HG02840 (cell line): ENCODE measurements around the gene BRD8.
"Not testable (repeated sequence)": the region's sequence is repeated elsewhere in the genome, so short reads cannot be mapped to it uniquely, and the experiment has no call there.

Source experiments
- ATAC-seq: cut with Tn5 transposase; IDR thresholded peaks from one replicate; pipeline ENCODE4 v1.9.1; 2021; ENCODE audit warnings: mild to moderate bottlenecking, moderate library complexity, moderate number of reproducible peaks; ENCODE audit not compliant: unreplicated experiment, low FRiP score

The BRD8 gene

DNA sequence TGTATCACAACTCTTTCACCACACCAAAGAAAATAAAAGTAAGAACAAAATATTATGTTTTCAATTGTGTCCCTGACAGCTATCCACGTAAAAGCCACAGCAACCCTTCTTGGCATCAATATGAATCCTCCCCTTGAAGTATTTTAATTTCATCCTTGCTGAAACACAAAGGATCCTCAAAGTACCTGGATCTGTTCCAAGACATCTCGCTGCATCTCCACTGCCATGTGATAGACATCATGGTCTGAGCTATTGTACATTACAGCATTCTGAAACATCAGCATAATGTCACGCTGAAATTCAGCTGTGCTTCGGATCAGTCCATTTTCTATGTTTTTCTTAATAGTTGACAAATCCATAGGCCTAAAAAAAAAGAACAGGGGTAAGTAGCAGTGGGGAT lies 17.7 kb downstream of the BRD8 start:
- ATAC-seq: no peak

DNA sequence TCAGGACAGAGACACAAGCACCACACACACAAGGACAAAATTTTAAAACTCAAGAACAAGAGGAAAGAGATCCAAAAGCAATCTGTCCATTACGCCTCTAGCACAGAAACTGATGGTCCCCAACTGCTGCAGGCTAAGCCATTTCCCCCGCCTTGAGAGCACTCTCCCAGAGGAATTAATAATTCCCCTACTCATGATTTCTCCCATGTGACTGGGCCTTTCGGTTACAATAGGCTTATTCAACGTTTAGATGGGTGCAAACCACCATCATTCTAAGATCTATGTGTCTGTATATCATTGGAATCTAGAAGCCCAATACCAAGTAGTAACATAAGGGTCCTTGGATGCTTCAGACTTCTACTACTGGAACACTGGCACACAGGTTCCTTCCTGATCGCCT lies 18.8 kb downstream of the BRD8 start:
- ATAC-seq: no peak

DNA sequence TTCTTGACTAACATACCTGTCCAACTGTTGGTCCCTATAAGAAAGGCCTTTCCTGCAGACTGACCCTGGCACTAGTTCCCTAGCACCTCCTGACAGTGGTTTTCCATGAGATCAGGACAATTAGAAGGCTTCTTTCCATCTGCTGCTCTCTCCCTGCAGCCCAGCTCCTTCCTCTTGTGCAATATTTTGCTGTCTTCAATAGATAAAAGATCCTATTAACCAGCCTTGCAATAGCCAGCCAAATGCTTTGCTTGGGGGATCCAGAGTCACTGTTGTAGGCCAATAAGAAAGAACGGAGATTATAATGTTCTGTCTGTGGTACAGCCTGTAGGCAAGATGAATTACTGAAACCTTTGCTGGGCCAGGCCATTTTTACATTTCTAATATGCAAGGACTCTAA lies 20.8 kb downstream of the BRD8 start:
- no peak for ATAC-seq

DNA sequence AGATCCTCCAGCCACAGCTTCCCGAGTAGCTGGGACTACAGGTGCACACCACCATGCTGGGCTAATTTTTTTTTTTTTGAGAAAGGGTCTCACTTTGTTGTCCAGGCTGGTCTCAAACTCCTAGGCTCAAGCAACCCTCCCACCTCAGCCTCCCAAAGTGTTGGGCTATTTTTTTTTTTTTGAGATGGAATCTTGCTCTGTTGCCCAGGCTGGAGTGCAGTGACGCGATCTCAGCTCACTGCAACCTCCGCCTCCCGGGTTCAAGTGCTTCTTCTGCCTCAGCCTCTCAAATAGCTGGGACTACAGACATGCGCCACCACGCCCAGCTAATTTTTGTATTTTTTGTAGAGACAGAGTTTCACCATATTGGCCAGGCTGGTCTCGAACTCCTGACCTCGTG lies 22.5 kb downstream of the BRD8 start:
- ATAC-seq: not testable (repeated sequence)

DNA sequence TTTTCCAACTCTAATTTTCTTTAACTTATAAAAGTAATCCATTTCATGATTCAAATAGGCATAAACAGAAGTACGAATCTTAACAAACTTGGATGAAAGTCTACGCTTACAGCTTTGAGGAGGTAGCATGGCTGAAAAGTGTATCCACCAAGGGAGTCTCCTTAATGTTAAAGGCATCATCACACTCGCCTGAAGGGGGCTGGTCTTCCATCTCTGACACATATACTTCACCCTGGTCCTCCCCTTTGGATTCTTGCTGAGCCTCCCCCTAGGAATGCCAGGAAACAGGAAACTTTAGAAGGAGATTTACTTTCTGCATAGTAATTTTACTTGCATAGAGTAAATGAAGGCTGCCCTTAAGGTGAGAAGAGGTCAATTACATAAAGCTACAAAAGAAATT lies 28.9 kb downstream of the BRD8 start:
- no peak for ATAC-seq

DNA sequence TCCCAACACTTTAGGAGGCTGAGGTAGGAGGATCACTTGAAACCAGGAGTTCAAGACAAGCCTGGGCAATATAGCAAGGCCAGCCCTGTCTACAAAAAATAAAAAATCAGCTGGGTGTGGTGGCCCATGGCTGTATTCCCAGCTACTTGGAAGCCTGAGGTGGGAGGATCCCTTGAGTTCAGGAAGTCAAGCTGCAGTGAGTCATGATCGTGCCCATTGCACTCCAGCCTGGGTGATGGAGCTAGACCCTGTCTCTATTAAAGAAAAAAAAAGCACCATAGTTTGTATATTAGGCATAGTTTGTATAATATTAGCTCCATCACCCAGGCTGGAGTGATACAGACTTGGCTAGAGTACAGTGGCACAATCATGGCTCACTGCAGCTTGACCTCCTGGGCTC lies 29.6 kb downstream of the BRD8 start:
- no peak for ATAC-seq

DNA sequence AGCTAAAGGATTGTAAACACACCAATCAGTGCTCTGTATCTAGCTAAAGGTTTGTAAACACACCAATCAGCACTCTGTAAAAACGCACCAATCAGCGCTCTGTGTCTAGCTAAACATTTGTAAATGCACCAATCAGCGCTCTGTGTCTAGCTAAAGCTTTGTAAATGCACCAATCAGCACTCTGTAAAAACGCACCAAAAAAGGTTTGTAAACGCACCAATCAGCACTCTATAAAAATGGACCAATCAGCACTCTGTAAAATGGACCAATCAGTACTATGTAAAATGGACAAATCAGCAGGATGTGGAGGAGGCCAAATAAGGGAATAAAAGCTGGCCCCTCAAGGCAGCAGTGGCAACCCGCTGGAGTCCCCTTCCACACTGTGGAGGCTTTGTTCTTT lies 34.9 kb downstream of the BRD8 start:
- not testable (repeated sequence) for ATAC-seq

DNA sequence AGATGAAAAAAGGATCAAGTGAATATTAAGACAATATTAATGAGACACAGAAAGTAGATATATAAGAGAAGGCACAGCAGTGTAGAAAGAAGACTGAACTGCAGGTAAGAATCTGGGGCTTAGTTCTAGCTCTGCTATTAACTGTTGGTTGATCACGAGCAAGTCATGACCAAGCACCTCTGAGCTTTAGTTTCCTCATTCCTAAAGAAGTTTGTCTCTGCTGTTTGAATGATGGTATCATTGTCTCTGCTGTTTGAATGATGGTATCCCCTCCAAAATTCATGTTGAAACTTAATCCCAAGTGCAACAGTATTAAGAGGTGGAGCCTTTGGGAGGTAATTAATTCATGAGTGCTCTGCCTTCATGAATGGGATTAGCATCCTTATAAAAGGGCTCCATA lies 36.7 kb downstream of the BRD8 start:
- no peak for ATAC-seq

DNA sequence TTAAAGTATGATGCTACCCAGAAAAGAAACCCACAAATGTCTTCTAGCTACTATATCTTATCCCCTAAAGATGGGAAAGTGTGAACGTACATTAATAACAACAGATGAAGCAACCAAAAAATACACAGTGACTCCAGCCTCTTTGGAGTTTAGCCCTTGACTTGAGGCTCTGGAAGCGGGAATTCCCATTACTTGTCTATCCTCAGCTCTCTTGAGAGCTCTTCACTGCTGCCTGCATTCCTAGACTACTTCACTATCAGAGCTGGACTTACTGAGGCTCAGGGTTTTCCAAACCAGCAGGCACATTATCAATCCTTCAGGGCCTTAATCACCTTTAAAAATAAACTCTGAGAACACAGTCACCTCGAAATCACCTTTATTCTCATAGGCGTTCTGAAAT lies 38.2 kb downstream of the BRD8 start:
- ATAC-seq: no peak

DNA sequence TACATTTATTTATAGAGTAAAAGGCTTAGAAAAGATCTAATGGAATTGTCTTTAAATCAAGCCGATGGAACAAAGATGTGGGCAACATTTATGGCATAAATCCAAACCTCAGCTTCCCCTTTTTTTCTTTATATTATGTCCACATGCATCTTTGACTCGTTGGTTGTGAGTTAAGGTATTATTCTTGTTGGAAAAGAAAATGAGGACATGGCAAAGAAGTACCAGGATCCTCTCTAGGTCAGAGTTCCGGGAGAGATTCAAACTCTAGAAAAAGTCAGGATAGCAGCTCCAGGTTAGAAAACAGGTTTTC lies 38.7 kb downstream of the BRD8 start:
- ATAC-seq: no peak

DNA sequence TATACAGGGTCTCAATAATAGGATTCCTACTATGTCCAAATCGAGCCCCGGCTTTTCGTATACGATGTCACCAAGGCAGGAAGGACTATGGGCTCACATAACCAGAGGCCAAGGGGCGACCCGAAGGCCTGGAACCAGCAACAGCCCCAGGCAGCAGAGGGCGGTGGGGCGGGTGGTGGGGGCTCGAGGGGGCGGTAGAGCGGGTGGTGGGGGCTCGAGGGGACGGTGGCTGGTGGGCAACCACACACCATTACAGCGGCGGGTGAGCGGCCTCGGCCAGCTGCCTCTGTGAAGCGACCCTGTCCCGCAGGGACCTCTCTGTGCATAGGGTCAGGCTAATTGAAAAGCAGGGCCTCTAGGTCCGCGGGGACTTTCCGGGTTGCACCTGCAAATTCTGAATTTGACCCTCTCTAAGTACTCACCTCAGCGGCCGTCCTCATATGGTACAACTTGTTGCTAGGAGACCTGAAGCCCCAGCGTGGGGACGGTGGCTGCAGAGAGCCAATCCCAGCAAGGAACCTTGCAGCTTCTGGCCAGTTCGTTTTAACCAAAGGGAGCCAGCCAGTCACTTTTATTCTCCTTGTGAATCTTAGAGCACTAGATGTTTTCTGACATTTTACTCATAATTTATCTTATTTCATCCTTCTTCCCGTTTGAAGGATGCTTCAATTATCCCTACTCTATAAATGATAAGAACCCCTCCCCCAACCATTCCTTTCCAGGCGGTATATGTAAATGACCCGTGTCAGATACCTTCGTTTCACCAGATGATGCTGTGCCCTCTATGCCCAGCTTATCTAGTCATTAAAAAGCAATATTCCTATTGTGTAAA lies 39.3 kb downstream of the BRD8 start, which contains the start of gene NME5:
Gene NME5, minus strand, starts transcription at position 480 of the 832 bp plus-strand sequence. CDS start 648 bp downstream, outside the sequence.
- ATAC-seq: no peak

DNA sequence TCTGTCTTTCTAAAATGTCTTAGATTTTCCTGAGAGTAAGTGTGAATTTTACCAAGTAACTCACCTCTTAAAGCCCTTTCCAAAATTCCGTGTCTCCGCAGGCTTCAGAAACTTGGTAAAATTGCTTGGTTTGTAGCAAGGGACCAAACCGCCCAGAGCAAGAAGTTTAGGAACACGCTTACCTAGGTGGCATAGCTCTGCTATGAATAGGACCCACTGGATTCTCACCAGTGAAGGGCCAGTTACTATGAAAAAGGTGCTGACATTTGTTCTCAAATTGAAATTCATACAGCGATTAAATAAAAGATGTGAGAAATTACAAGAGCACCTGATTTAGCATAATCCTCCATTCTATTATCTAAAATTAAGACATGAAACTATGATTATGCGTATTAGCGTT lies 45.9 kb downstream of the BRD8 start:
- ATAC-seq: no peak

DNA sequence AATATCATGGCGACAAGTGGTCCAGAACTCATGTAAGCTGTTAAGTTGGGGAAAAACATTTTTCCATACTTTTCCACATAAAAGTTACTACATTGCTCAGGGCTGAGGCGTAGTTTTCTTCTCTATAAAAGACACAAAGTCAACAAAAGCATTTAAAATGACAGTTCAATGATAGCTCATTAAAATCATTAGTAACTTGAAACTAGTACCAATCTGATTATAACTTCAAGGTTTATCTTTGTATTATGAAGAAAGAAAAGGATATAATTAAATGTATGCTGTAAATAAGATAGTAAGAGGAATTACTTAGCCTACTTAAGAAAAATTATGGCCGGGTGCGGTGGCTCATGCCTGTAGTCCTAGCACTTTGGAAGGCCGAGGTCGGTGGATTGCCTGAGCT lies 49.1 kb downstream of the BRD8 start:
- no peak for ATAC-seq

DNA sequence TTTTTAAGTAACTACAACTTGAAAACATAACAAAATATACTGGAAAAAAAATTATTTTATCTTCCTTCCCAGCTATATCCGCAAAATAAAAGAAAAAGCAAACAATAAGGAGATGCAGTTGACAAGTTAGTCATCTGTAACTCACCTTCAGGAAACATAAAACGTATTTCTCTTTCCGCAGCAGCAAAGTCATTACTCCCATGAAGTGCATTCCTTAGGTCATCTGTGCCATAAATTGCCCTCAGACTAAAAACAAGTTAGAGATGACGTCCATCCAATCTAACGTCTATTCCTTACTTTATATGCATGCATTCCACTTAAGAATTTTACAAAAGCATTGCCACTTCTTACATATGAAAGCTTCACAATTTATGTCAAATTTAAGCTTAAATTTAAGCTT lies 50.1 kb downstream of the BRD8 start:
- ATAC-seq: no peak

DNA sequence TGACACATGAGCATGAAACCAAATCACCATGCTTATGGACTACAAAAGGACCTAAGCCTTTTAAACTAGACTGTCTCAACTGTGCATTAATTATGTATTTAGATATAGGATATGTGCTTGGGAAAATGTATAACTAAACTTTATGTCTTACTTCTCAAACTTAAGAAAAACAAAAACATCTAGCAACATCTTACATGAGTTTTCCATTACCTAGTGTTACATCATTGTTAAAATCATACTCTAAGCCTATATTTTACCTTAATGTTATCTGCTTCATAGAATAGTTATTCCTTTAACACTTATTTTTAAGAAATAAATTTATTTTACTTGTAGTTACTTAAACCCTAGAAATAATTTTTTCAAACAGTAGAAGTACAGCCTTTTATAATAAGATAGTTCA lies 63.2 kb downstream of the BRD8 start:
- no peak for ATAC-seq

DNA sequence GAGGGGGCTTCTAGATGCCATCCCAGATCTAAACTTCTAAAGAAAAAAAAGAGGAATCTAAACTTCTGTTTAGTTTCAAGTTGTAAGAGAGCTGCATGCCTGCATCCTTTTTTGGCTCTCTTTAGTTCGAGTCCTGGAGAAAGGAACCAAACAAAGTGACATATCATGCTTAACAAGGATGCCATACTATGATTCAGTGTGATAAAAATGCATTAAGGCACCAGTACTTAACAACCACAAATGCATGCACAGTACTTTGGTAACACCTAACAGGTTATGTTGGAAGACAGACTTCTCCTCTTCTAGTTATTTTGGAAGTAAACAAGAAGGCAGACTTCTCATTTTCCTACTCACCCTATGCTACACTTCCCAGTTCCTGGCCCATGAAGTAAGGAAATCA lies 66.5 kb downstream of the BRD8 start:
- ATAC-seq: no peak

DNA sequence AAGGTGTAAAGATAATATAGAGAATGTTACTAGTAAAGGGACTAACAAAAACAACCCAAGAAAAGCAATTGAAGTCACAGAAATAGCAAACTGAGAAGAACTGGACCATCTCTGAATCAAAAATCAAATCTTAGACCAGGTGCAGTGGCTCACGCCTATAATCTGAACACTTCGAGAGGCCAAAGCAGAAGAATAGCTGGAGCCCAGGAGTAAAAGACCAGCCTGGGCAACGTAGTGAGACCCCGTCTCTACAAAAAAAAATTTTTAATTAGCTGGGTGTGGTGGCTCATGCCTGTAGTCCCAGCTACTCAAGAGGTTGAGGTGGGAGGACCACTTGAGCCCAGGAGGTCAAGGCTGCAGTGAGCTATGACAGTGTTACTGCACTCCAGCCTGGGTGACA lies 67.2 kb downstream of the BRD8 start:
- ATAC-seq: no peak

DNA sequence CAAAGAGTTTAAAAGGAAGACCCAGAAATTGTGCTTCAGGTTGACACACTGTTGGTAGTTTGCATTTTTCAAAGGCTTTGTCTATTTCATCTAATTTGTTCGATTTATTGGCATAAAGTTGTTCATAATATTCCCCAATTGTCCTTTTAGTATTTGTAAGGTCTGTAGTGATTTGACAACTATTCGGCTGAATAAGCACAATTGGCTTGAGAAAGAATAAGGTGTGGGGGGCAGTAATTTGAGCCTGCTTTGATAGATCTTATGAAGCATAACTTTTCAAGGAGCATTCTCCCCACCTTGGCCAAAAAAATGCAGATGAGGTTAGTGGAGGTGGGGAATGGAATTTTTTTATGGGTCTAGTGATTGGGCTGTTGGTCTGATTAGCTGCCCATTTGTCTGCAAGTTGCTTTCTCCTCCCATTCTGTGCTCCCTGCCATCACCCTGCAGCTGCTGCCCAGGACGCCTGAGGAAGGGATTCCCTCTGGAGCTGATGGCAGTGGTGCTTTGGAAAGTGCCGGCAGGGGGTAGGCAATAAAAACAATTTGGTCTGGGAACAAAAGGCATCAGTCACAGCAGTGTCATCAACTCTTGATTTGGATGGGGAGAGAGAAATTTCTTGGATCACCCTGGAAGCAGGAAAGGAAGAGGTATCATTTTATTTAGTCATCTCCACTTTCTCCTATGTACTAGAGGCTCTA lies 68.0 kb downstream of the BRD8 start:
- no peak for ATAC-seq

DNA sequence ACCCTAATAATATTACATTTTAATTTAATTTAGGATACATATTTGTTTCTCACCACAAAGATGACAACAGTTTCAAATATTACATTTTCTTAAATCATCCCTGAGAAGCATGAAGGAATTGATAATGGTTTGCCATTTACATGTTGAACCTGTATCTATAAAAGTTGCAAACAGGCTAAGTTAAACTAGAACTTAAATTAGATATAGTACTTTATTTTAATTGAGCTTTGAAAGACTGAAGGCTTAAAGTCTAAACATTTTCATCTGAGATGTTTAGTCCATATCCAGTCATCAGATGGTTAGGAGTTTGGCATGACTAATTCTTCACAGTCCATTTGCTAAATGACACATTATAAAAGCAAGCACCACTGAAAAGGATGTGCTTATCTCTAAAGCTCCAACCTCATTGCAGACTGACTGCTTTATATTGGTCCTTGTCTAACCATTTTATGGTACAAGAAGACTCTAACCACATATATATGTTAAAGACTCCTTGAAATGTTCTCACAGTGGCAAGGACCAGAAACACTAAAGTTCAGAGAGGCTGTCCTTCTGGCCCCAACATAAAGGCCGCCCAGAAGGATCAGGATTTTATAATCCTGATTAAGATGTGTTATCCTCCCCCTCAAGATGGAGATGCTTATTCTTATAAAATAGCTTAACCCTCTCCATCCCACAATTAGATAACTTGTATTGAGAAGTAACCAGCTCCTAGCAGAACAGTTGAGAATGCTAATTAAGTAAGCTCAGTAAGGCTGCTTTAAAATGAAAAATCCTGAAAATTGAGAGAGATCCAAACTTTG lies 68.8 kb downstream of the BRD8 start:
- ATAC-seq: no peak

DNA sequence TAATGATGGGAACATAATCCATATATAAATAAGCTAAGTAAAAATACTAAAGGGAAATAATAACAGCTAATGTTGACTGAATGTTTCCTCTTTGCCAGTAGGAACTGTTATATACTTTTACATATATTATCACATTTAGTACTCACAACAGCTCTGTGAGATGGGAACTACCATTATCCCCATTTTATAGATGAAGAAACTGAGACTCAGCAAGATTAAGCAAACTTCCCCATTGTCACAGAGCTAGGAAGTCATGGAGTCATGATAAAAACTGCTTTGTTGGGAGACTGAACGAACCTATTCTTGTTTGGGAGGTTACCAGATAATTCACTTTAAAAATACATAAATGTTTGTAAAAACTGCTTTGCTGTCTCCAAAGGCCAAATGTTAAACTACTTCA lies 71.2 kb downstream of the BRD8 start:
- no peak for ATAC-seq

DNA sequence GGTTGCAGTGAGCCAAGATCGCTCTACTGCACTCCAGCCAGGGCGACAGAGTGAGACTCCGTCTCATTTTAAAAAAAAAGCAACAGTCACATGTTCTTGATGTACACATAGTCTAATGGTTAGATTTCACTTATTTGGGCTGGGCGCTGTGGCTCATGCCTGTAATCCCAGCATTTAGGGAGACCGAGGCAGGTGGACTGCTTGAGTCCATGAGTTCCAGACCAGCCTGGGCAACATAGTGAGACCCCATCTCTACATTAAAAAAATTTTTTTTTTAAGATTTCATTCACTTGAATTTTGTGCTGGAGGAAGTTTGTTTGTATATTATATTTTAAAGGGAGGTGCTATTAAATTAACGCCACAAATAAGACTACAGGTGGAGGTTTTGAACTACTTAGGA lies 72.7 kb downstream of the BRD8 start:
- no peak for ATAC-seq

DNA sequence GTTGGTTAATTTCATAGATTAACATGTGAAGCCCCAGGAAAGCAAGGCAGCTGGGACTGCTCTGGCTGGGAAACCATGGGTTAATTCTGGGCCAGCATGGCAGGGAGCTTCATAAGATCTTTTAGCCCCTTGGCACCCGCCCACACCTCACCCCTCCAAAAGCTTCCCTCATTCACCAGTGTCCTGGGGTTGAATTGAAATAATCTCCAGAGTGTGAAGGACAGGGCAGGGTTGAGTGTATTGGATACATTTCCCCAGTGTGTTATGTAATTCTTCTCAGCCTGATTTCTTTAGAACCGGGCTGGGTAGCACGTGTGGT lies 75.2 kb downstream of the BRD8 start:
- ATAC-seq: no peak
